NCI-H2171 (cell line): Measurements from ENCODE around the gene MAP3K4.

Experiments used
- DNase-seq: peaks from one replicate; lab custom pipeline; 2025; lab: John Stamatoyannopoulos, UW

Gene MAP3K4

DNA sequence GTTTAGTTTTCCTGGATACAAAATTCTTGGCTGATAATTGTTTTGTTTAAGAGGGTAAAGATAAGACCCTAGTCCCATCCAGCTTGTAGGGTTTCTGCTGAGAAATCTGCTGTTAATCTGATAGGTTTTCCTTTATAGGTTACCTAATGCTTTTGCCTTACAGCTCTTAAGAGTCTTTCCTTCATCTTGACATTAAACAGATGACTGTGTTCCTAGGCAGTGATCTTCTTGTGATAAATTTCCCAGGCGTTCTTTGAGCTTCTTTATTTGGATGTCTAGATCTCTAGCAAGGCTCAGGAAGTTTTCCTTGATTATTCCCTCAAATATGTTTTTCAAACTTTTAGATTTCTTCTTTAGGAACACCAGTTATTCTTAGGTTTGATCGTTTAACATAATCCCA, 134.0 kb downstream of the MAP3K4 start:
- DNase-seq: no peak

DNA sequence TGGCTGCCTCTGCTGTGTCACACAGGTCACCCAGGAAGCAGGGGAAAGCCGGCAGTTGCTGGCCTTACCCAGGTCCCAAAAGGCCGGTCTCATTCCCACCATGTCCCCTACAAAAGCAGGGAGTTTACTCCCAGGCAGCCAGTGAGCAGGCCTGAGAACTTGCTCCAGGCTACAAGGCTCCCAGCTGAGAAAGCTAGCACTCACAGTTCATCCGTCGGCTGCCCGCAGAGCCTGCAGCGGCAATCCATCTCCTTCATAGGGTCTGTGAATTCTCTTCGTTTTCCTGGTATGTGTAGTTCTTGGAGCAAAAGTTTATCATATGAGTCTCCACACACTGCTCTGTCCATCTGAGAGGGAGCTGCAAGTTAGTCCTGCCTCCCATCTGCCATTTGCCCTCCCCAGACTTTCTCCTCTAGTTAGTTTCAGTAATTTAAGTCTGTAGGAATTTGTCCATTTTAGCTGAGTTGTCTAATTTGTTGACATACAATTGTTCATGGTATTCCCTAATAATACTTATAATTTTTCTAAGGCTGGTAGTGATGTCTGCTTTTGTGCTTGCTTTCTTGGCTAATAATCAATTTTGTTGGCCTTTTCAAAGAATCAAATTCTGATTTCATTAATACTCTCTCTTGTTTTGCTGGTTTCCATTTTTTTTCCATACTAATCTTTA, 135.6 kb downstream of the MAP3K4 start:
- DNase-seq: no peak

GRCh38 chr6:161128230-161128629, 136.7 kb downstream of the MAP3K4 start:
- no peak for DNase-seq

DNA sequence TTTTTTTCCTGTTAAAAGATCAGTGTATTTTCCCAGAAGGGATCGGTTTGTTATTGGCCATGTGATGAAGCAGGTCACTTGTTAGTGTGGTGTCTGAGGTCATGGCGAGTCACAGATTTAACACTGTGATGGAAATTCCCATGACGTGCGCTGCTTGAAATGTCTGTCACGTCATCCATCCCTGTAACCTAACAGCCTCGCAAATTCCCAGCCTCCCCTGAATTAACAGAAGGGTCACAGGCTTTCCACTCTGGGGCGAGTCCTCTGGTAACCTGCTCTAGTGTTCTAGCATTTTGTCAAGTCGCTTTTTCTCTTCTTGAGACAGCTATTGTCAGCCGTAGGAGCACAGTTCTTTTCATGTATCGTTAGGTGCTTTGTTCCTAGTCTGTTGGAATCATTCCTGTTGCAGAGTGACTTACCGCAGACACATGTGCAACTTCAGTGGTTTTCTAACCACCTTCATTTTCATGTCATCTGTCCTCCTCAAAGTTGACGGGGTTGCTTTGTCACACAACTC, 137.2 kb downstream of the MAP3K4 start:
- DNase-seq: no peak

DNA sequence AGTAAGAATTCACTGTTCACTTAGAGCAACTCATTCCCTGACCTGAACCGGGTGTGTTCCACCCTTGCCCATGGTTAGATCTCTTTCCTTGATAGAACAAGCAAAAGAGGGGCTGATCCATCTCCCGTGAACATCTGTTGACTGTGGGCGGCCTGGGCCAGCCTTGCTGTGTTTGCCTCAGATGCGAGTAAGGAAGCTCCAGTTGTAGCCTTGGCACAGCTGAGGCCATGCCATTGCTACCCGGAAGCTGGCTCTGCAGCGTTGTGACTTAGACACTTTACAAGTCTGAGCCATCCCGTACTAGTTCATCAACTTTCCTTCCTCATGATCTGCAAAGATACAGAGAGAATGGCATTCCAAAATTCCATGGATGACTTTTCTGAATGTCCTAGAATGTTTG, 139.0 kb downstream of the MAP3K4 start:
- no peak for DNase-seq

DNA sequence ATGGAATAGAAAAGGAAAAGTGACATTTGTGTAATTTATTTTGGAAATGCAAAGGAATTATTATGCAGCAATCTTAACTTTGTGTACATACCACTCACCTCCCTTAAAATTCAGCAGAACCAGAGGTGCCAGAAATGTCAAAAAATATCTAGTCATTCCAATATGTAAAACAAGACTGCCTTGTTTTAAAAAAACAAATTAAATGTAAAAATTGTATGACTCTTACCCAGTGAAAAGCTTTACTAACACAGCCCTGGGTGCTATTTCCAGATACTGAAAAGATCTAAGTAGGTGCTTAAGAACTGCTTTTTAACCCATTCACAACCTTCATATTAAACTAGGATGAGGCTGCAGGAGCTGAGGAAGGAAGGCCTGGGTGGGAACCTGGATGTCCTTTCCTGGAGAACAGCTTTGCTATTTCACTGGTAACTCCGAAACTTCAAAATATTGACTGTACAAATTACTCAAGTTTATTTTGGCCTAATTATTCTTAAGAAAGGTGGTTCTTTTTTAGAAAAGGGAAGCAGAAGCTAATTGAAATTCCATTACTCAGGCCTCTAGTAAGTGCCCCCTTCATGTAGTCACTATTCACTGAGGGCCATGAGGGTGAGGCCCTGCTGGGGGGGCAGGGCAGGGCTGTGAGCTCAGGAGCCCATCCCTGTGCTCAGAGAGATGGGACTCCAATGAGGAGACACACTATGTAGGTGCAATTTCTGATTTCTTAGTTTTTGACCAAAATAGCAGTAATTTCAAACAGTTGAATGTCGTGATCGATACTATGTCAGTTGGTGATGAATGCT, 139.6 kb downstream of the MAP3K4 start:
- DNase-seq: no peak

DNA sequence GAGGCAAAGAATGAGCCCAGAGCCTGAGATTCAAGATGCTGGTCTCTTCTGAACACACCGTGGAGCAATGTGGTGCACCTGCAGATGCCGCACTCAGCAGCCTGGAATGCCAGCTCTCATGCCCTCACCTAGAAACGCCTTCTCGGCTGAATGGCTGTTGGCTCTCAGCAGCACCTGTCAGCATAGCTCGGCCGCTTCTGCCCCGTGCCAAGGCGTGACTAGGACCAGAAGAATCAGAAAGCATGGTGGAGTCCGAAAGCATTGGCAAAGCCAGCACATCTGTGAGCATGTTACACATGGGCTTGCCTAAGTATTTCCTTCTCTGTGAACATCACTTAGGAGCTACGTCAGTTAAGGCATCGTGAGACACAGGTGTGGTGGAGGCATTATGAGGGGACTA, 140.8 kb downstream of the MAP3K4 start:
- no peak for DNase-seq

DNA sequence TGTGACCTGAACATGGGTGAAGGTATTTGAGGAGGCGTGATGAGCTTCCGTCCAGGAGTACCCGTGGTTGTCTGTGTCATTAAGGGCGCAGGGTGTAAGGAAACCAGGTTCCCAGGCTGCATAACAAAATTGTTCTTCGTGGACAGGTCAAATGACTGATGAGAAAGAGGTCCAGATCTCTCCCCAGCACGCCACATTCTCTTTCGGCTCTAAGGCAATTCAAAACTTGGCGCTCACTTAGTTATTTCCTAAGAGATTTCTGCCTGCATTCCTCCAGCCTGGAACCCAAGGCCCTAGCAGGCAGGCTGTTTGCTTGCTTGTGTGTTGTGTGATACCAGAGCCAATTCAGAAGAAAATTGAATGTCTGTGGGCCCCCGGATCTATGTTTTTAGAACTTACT, 142.4 kb downstream of the MAP3K4 start:
- no peak for DNase-seq

DNA sequence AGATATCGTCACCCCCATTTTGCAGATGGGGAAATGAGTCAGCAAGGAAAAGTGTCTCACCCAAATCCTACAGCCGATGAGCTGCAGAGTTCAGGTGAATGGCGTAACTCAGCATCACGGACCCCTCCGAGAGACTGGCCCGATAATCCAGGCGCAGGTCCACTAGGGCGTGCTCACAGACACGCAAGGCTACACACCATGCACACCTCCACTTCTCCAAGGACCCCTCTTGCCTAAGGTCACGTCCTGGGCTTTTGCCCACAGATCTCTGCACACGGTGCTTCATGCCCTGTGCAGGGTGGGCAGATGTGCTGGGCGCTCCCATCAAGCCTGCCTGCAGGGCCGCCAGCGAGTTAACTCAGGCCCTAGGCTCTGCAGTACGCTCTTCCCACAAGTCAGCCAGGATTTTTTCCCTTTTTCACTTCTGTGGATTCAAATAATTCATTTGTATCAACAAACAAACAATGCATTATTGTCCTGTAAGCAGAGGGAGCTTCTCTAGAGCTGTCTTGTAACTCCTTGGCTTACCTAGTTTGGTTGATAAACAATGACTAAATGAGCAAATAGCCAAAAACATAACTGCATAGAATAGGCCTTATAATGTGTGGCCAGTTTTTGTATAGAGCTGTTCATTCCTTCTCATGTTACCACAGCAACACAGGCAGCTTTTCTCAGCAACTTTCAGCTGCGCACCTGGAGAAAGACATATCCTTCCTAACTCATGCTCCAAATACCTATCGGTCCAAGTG, 143.2 kb downstream of the MAP3K4 start:
- no peak for DNase-seq

DNA sequence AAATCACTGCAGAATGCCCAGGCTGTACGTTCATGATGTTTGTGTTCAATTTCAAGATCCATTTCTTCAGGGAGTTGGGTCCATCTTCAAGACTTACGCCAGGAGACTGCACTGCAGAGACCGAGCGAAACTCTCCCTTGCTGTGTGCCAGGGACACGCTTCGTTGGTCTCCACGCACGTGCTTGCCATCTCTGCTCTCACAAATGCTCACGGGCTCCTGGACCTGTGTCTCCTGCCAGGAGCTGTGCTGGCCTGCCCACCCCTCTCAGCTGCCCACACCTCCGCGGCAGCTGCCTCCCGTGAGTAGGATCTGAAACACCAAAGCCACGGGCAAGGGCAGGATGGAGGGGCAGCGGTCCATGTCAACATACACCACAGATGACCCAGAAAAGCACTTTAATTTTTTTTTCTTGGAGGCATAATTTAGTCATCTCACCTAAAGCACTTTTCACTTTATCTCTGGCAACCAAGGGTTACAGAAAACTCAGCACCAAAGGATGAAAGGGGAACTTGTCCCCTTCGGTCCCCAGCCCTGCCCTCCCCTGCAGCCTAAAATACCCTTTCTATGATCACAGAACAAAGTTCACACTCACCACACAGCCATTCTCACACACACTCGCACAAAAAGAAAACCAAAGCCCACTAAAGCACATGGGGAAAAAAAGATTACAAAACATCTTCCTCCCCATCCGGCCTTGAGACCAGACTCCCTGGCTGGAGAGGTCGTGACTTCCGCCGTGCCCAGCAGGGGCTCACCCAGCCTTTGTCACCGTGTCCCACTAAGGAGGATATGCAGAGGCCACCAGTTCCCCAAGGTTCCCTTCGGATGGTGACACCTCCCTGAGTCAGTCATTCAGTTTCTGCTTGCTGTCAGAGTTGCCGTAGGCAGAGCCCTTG, 144.4 kb downstream of the MAP3K4 start:
- DNase-seq: no peak

DNA sequence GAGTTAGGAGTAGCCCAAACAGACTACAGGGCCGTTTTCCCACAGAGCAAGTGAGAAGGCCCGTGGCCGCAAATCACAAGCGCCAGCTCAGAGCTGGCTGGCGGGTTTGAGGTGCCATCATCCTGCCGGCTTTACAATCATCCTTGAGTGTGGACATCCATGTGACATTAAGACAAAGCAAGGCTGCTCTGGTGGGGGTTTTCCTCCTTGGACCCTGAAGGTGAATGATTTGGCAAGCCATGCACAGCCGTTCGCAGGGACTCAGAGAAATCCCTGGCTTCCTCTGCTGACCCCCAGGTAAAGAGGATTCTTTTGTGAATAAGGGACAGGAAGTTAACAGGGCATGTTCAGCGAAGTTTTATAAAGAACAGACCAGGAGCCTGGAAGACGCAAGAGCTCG, 145.1 kb downstream of the MAP3K4 start:
- DNase-seq: no peak

- DNase-seq: no peak
These were observed 145.8 kb downstream of the MAP3K4 start for GRCh38 chr6:161137320-161137719.

DNA sequence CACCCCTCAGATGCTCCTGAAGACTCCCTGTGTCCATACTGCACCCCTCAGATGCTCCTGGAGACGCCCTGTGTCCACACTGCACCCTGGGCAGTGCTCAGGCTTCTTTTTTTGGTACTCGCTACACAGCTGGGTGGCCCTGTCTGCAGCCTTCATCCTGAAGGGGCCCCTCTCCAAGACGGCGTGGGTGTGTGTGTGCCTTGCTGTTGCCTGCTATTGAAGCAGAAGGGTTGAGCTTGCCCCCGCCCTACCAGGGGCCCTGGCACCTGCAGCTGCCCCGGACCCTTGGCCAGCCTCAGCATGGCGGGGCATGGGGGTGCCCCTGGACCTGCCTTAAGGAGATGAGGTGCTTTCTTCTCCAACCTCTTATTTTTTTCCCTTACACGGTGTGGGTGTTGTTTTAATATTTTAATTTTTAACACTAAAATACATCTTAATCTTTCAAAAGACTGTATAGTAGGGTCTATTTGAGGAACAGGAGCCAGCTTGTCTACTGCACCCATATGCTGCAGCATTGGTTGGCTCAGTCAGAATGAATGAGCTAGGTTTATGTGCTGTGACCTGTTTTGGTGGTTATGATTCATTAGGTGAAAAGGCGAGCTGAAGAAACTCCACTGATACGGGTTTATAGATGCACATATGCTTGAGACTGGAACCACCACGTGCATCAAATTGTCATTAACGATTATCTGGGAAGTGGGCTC, 146.4 kb downstream of the MAP3K4 start:
- no peak for DNase-seq

DNA sequence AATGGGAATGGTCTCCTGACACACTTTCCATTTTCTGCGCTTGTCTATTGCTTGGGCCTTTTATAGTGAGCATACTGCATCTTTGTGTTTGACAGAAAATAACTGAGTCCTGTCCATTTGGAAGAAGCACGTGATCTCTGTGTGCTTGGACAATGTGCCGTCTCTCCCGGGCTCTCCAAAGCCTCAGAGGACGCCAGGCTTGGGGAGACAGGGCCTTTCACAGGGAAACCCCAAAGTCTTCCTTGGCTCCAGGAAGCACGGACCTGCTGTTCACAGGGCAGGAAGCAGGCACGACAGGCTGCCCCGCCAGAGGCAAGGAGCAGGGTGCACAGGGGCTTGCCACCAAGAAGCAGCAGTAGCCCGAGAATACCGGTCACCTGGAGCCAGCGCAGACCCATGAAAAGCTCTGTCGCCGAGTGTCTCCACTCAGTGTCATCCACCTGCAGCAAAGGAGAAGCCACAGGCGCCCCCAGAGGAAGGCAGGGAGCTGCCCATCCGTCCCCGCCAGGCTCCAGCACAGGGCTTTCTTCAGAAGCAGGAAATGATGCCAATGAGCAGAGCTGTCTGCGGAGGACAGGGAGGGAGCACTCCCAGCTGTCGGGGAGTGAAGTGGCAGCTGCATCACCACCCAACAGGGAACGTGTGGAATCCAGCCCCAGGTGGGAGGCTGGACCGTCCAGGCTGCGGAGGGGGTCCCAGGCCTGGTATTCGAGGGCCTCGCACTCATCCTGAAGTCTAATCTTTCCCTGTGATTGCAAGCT, 147.2 kb downstream of the MAP3K4 start:
- DNase-seq: no peak

GRCh38 chr6:161139304-161139765, 147.8 kb downstream of the MAP3K4 start:
- no peak for DNase-seq

DNA sequence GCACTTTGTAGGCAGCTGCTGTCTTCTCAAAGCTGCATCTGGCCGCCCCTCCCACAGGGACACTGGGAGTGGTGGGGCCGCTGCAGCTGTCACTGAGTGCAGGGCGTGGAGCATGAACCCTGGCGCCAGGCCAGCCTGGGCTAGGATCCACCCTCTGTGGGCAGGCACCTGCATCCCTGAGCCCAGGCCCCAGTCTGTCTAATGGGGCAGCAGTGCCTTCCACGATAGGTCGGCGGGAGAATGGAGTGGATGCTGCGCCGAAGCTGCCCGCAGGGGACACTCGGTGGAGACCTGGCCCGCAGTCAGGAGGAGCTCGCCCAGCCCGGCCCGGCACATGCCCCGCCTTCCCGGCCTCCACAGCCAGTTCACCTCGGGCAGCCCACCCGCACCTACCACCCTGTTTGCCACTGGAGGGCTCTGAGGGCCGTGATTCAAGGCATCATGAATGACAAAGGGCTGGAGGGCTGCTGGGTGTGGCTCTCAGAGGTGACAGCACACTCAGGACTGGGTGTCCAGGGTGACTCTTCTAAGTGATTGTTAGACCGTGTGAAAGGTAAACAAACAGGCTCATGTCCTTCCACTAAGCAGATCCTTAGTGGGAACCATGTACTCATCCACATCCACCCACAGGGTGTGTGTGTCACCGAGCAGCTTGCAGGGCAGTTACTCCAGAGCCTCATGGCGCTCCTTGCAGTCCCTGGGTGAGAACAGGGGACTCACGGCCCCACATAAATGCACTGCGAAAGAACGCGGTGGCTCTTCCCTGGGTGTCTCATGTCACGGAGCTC, 148.4 kb downstream of the MAP3K4 start:
- peak; percentile 52 for DNase-seq

- no peak for DNase-seq
These were observed 148.9 kb downstream of the MAP3K4 start for GRCh38 chr6:161140554-161140875.

DNA sequence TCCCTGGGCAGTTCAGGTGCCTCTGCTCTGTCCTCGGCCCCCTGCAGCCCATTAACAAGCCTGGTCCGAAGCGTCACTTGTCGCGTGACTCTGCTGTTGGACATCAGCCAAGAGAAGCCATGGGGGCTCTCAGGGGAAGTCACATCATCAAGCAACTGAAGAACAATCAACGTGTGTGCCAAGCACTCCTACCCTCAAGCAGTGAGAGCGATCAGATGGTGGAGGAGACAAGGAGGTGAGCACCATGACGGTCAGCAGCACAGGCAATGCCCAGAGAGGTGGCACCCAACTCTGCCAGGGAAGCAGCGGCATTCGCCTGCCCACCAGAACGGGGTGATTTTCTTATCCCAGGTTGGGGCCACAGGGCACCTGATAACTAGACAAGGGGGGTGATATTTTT, 149.6 kb downstream of the MAP3K4 start:
- DNase-seq: peak; percentile 10

- no peak for DNase-seq
These were observed 151.4 kb downstream of the MAP3K4 start for GRCh38 chr6:161142957-161143296.
